ENCODE data around the gene RNF31.
"Not testable (repeated sequence)": the region's sequence is repeated elsewhere in the genome, so short reads cannot be mapped to it uniquely, and the experiment has no call there.

RNF31 gene

GRCh38 chr14:24103451-24103850 is 43.8 kb upstream of the RNF31 start:
- H3K9ac ChIP-seq (ENCODE audit: low read length): no peak overlapping the region
- H2AFZ ChIP-seq (ENCODE audit: low read length): no peak overlapping the region
- no peak overlapping the region for H3K4me3 ChIP-seq (ENCODE audit: low read depth, low read length, poor library complexity, severe bottlenecking)
- H3K36me3 ChIP-seq (ENCODE audit: insufficient read depth, low read length): peaks cover 34% of the 10 kb centered on the region
- H3K79me2 ChIP-seq (ENCODE audit: insufficient read depth, low read length): no peaks in the 10 kb centered on the region
- no peaks in the 10 kb centered on the region for H3K27me3 ChIP-seq (ENCODE audit: insufficient read depth, low read length)
- peaks cover under 1% of the 10 kb centered on the region for H3K4me1 ChIP-seq (ENCODE audit: insufficient read depth, low read length, severe bottlenecking)
- H3K9me2 ChIP-seq (ENCODE audit: low read depth, low read length): no peaks in the 10 kb centered on the region
- no peak overlapping the region for H3K4me2 ChIP-seq (ENCODE audit: low read length)
- TF ChIP-seq EZH2 (IDR thresholded peaks at IDR 0.05; ENCODE audit: borderline replicate concordance, low read length) (no peak), CTCF (IDR thresholded peaks at IDR 0.05; ENCODE audit: low read length) (no peak)
- H3K9me3 ChIP-seq (ENCODE audit: low read length): no peaks in the 10 kb centered on the region
- no peak overlapping the region for H3K27ac ChIP-seq (ENCODE audit: low read depth, low read length, poor library complexity, severe bottlenecking)
- no peaks in the 10 kb centered on the region for H4K20me1 ChIP-seq (ENCODE audit: insufficient read depth, low read length)
- H3F3A ChIP-seq (ENCODE audit: insufficient read depth, low read length): no peaks in the 10 kb centered on the region; the same call in 1 of the 2 replicates

- H3K79me2 ChIP-seq (ENCODE audit: insufficient read depth, low read length); H3K9ac ChIP-seq (ENCODE audit: low read length); H3K4me1 ChIP-seq (ENCODE audit: insufficient read depth, low read length, severe bottlenecking); H4K20me1 ChIP-seq (ENCODE audit: insufficient read depth, low read length); H3K9me2 ChIP-seq (ENCODE audit: low read depth, low read length); H2AFZ ChIP-seq (ENCODE audit: low read length); H3K27ac ChIP-seq (ENCODE audit: low read depth, low read length, poor library complexity, severe bottlenecking); H3K9me3 ChIP-seq (ENCODE audit: low read length); H3K4me3 ChIP-seq (ENCODE audit: low read depth, low read length, poor library complexity, severe bottlenecking); H3K4me2 ChIP-seq (ENCODE audit: low read length); H3K27me3 ChIP-seq (ENCODE audit: insufficient read depth, low read length); H3F3A ChIP-seq (ENCODE audit: insufficient read depth, low read length): not testable (repeated sequence)
- peaks cover 22% of the 10 kb centered on the region for H3K36me3 ChIP-seq (ENCODE audit: insufficient read depth, low read length)
These were observed 41.6 kb upstream of the RNF31 start for GRCh38 chr14:24105609-24106239.

GRCh38 chr14:24106672-24107271 is 40.5 kb upstream of the RNF31 start:
- Histone ChIP-seq H3K79me2 (ENCODE audit: insufficient read depth, low read length) (no peaks in the 10 kb centered on the region), H3K9me3 (ENCODE audit: low read length) (no peaks in the 10 kb centered on the region), H4K20me1 (ENCODE audit: insufficient read depth, low read length) (no peaks in the 10 kb centered on the region), H3K4me3 (ENCODE audit: low read depth, low read length, poor library complexity, severe bottlenecking) (no peak overlapping the region), H3F3A (ENCODE audit: insufficient read depth, low read length) (no peaks in the 10 kb centered on the region; the same call in 1 of the 2 replicates), H3K4me2 (ENCODE audit: low read length) (no peak overlapping the region), H3K27ac (ENCODE audit: low read depth, low read length, poor library complexity, severe bottlenecking) (no peak overlapping the region), H3K4me1 (ENCODE audit: insufficient read depth, low read length, severe bottlenecking) (peaks cover 8% of the 10 kb centered on the region), H3K9ac (ENCODE audit: low read length) (no peak overlapping the region), H3K36me3 (ENCODE audit: insufficient read depth, low read length) (peaks cover 22% of the 10 kb centered on the region), H3K9me2 (ENCODE audit: low read depth, low read length) (no peaks in the 10 kb centered on the region), H2AFZ (ENCODE audit: low read length) (no peak overlapping the region), H3K27me3 (ENCODE audit: insufficient read depth, low read length) (no peaks in the 10 kb centered on the region)
- TF ChIP-seq CTCF (IDR thresholded peaks at IDR 0.05; ENCODE audit: low read length) (no peak), EZH2 (IDR thresholded peaks at IDR 0.05; ENCODE audit: borderline replicate concordance, low read length) (no peak)
